GM19193 (cell line): ENCODE results near the gene NACA.

Experiments
- POLR2A ChIP-seq: IDR thresholded peaks from 4 replicates; pipeline ENCODE4 v1.6.1; 2011; ENCODE audit not compliant: insufficient read depth, insufficient read length; ENCODE audit errors: extremely low read depth

Gene NACA

GRCh38 chr12:56676851-56677580 lies 48.1 kb downstream of the NACA start:
- no peak for TF ChIP-seq POLR2A

- no peak for TF ChIP-seq POLR2A
Observed at GRCh38 chr12:56671608-56672007, 53.5 kb downstream of the NACA start.

- TF ChIP-seq POLR2A = no peak
Observed at GRCh38 chr12:56670836-56671235, 54.3 kb downstream of the NACA start.

GRCh38 chr12:56668197-56668457 lies 57.0 kb downstream of the NACA start:
- no peak for TF ChIP-seq POLR2A
